GM12892 (cell line): Measurements from ENCODE around the gene DBF4B.

Experiments used
- POLR2A ChIP-seq: IDR thresholded peaks from 2 replicates; pipeline ENCODE4 v1.6.1; 2011; ENCODE audit warnings: low read depth, low read length, control low read depth
- POLR2AphosphoS5 ChIP-seq: IDR thresholded peaks from 2 replicates; pipeline ENCODE4 v1.6.1; 2011; ENCODE audit warnings: low read depth, low read length, control low read depth

GRCh38 chr17:44769647-44770084 lies 61.2 kb downstream of the DBF4B start:
- no peak for TF ChIP-seq POLR2AphosphoS5
- TF ChIP-seq POLR2A, result no peak
